Renal cortex interstitium (tissue), 11 donors: ENCODE measurements around the gene GTF3C5. TPM values are rescaled to one million over a fixed set of nuclear protein-coding genes. Genes with fewer than 3 reads are reported as not detected.

Source experiments
- DNase-seq, 11 donors: peaks; one replicate each; pipeline ENCODE4 v3.0.0-alpha.2; 2013; ENCODE audit warnings: low read depth in 9 of 11, low spot score in 4 of 11; ENCODE audit errors: extremely low read depth in 1 of 11
- polyA plus RNA-seq, 3 donors: library from polyadenylated mRNA; unstranded; fragments of 120-200 nt; gene quantifications; one replicate each; pipeline ENCODE4 v1.2.1, GENCODE V29; 2013; ENCODE audit not compliant: insufficient read length in 3 of 3

GTF3C5 gene
- polyA plus RNA-seq, 3 donors: 63.4 to 75.6 (median 74.4) TPM

DNA sequence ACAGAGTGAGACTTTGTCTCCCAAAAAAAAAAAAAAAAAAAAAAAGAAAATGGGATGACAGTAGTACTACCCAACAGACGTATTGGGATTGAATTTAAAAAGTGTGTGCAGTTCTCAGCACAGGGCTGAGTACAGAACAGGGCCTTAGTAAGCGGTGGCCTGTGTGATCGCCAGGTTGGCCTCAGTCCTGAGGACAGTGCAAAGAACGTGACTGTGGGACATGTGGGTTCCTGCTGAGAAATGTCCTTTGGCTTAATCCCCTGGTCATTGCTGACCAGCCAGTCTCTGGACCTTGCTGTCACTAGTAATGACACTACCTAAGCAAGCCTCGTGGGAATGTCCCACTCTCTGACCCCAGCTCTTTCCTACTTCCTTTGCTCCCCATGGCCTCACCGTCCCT lies 13.3 kb downstream of the GTF3C5 start:
- no peak for DNase-seq

DNA sequence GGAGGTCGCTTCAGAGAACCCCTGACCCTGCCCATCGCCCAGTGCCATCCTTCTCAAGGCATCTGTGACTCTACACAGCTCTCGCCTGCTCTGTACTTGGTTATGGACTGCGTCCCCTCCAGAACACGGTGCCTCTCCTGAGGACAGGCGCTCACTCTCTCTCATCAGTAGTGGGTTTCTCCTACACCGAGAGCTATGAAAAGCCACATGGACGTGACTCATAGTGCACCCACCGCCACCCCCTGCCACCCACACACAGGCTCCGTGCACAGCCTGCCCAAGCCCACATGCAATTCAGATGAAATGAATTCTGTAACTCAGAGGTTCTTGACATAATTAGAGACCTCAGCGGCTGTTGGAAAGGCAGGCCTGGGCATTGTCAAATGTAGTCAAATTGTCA lies 13.9 kb downstream of the GTF3C5 start:
- no peak for DNase-seq

DNA sequence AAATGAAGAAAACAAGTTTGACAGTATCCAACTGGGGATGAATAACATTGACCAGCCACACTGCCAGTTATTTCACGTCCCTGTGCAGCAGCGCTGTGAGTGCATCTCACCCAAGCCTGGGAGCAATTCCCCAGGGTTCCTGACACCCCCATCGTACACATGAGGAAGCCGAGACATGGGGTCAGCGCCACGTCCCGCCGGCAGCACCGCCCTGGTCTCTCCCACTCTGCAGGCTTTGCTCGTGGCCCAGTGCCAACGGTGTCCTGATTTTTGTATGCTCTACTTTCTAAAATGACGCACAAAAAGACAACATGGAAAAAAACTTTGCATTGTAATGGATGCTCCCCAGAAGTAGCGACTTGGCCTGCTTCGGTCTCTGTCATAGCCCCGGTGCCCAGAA lies 14.3 kb downstream of the GTF3C5 start:
- DNase-seq: no peak

DNA sequence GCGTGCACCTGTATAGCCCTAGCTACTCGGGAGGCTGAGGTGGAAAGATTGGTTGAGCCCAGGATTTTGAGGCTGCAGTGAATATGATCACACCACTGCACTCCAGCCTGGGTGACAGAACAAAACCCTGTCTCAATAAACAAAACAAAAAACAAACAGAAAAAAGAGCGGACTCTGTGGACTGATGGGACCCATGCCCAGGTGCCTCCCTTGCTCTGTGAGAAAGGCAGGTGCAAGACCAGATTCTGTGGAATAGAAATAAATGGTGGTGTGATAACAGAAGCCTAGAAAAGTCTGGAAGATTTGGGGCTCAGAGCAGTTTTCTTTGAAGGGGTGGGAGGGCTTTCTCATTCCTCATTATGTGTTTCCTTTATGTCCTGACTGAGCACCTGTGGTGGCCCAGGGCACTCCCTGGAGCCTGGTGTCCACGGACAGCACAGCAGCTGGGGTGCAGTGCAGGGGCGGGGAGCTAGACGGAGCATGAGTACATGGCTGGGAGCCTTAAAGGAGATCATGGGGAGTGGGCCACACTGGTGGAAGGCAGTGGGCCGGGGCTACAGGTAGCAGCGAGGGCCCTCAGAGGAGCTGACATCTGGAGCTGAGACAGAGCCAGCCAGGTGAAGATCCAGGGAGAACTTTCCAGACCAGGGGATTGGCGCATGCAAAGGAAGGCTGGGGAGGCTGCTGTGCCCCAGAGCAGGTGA lies 15.6 kb downstream of the GTF3C5 start:
- no peak for DNase-seq

DNA sequence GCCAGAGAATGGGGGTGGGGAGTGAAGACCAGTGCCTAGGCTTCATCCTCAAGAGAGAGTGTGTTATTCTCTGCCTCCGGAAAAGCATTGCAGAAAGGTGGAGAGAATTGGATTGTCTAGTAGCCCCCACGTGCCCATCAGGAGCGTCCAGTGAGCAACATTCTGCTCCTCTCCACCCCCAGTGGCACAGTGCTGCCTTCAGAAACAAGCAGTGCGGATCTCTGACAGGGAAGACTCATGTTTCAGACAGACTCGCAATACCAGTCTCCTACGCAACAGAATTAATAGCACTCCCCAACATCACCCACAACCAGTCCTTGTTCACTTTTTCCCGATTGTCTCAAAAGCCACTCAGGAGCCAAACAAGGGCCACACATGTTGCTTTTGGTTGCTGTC lies 16.1 kb downstream of the GTF3C5 start:
- no peak for DNase-seq

DNA sequence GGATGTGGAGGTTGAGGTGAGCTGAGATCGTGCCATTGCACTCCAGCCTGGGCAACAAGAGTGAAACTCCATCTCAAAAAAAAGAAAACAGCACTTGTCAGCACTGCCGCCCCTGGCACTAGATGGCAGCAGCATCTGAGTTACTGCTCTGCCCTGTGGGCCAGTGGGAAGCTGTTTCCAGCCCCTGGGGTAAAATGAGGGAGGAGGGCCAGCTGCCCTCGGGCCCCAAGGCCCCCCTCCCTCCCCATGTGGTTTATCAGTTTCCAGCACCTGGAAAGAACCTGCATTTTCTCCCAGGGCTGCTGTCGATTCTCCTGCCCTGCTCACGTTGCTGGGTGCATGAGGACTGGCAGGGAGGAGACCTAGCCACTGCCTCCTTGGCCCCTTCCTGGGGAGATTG lies 17.8 kb downstream of the GTF3C5 start:
- no peak for DNase-seq

DNA sequence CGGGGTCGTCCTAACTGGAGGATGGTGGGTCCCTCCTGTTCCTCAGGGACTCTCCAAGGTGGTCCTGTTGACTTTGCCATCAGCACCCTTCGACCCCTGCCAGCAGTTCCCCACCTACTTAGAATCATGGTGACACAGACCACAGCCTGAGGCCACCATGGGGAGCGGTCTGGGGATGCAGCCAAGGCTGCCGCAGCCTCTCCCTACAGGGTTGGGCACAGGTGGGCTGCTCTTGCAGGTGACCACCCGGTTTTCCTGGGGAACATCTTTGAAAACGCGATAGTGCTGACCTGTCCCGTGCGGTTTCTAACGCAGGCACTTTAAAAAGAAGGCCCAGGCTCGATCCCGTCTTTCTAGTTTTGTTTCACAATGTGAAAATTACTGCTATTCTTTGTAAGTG lies 18.2 kb downstream of the GTF3C5 start:
- no peak for DNase-seq

DNA sequence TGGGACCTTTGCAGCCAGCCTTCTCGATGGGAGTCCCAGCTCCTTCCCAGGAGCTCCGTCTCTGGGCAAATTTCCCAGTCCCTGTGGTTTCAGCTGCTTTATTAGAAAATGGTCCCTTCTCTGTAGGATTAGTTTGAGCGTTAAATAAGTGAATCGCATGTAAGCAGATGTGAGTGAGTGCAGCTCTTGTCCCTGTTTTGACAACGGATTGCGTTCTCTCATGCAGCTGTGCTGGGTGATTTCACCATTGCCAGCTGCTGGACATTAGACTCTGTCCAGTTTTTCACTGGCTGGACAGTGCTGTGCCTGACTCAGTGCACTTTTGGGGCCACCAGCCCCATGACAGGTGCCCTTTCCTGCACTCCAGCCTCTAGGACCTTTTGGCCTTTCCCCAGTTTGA lies 19.3 kb downstream of the GTF3C5 start:
- no peak for DNase-seq

DNA sequence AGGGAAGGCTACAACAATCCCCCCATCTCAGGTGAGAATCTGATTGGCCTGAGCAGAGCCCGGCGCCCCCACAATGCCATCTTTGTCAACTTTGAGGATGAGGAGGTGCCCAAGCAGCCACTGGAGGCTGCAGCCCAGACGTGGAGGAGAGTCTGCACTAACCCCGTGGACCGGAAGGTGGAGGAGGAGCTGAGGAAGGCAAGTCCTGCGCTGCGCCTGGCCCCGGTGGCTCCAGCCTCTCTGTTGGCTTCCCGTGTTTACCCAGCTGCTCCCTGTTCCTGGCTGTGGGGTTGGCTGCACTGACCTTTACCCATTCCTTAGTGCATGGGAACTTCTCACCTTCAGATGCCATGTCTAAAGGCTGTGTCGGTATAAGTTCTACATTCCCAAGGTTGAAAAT lies 20.0 kb downstream of the GTF3C5 start:
- DNase-seq: no peak

DNA sequence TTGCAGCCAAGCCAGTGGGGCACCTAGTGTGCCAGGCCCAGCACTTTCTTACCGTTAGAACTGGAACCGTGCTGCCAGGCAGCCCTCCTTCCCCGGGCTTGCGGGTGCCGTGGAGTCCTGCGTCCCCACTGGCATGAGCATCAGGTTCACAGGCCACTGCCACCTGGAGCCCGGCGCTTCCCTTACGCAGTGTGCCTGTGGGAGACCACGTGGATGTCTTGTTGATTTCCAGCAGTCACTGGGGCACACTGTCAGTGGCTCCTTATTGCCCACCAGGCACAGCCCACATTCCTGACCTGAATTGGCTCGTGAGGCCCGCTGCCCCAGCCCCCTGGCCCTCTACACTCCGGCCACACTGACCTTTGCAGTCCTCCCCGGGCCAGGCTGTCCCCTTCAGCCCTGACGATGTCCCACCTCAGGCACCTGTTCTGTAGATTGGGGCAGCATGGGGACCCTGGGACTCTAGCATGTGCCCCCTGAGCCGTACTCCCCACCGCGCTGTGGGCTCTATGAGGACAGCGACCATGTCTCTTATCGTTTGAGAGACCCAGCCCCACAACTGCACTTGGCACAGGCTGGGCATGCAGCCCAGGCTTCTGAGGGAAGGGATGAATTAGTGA lies 20.6 kb downstream of the GTF3C5 start:
- no peak for DNase-seq

DNA sequence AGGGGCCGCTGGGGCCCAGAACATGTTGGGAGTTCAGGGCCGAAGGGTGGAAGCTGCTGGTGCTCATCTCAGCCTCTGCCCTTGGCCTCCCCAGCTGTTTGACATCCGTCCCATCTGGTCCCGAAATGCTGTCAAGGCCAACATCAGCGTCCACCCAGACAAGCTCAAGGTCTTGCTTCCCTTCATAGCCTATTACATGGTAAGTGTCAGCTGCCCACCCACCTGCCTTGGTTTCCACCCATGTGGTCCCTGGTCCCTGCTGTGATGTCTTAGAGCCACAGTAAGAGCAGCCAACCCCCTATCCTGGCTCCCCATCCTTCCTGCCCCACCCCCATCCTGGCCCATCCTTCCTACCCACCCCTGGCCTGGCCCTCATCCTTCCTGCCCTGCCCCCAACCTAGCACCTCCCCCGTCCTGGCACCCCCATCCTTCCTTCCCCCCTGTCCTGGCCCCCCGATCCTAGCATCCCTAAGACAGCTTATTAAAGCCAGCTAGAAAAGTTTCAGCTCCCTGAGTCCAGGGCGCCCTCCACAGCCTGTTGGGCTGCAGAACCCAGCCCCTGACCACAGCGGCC lies 21.3 kb downstream of the GTF3C5 start:
- no peak for DNase-seq

DNA sequence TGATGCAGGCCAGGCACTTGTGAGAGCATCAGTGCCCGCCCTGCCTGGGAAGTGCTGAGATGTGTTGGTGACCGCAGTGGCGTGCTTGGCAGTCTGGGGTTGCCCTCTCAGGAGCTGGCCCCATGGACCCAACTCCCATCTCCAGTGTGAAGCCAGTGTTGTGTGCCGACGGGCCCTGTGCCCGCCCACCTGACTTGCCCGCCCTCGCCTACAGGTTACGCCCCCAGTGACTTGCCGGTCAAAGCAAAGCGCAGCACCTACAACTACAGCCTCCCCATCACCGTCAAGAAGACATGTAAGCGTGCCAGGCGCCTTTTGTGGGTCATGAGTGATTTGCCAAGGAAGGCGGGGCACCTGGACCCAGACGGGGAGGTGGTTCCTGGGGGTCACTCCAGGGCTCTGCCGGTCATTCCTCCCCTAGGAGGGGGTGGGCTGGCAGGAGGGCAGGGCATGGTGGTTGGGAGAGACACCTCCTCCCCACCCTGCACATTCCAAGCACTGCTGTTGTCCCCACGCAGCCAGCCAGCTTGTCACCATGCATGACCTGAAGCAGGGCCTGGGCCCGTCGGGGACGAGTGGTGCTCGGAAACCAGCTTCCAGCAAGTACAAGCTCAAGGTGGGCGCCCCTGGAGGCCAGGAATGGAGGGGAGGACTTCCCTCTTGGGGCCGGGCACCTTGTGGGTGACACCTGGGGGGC lies 23.5 kb downstream of the GTF3C5 start:
- no peak for DNase-seq

DNA sequence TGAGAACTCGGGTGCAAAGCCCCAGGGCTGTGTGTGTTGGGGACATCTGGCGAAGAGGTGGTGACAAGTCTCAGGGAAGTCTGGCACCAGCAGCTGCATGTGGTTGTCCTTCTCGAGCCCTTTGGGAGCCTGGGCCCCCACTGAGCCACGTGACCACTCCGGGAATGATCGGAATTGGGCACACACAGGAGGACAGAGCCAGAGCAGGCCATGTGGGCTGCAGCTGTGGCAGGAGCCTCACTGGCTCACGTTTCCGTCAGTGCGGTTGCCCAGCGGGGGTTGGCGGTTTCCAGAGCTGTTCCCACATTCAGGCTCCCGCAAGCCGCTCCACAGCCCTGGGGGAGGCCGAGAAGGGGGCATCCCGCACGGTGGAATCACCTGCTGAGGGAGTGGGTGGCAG lies 24.2 kb downstream of the GTF3C5 start:
- no peak for DNase-seq

DNA sequence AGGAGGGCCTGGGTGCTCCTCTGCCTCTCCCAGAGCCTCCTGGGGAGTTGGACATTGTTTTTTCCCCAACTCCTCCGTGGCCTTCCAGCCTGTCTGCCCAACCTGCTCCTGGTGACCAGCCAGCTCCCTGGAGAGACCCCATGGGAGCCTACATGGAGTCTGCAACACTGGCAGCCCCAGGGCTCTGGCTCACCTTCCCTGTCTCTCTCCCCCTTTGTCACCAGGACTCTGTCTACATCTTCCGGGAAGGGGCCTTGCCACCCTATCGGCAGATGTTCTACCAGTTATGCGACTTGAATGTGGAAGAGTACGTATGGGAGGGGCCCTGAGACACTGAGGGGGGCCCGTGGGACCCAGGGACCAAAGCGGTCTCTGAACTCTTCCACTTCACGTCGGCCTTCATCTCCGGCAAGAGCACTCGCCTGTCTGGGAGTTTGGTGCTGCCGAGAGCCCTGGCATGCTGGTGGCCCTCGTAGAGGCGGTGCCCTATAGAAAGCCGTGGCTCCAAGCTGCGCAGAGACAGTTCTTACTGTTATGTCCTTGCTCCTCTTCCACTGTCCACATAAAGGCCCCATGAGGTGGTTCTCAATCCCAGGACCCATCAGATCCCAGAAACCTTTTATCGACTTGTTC lies 25.1 kb downstream of the GTF3C5 start:
- DNase-seq: no peak

DNA sequence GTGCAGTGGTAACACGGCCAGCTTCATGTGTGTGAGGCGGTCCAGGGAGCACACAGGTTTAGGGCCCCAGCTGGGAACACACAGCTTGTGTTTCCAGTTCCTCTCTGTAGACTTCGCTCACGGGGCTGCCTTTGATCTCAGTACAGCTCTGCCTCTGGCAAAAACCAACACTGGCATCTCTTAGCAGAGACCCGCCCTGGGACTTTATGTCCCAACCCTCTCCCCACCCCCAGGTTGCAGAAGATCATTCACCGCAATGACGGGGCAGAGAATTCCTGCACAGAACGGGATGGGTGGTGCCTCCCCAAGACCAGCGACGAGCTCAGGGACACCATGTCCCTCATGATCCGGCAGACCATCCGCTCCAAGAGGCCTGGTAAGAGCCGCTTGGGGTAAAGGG lies 25.7 kb downstream of the GTF3C5 start:
- DNase-seq: no peak

DNA sequence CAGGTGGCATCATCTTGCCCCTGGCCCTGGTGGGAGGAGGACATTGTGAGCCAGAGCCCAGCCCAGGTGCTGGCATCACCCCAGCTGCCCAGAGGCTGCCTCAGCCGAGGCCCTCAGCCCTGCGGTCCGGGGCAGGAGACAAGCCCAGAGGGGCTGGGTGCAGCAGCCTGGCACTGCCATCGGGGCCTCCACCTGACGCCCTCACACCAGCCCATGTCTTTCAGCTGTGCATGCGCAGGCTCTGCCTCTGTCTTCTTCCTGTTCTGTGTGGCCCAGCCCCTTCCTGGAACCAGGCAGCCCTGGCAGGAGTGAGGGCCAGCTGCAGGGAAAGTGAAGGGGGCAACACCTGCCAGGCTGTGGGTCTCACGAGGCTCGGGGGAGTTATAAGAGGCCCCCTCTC lies 26.2 kb downstream of the GTF3C5 start:
- DNase-seq: no peak

DNA sequence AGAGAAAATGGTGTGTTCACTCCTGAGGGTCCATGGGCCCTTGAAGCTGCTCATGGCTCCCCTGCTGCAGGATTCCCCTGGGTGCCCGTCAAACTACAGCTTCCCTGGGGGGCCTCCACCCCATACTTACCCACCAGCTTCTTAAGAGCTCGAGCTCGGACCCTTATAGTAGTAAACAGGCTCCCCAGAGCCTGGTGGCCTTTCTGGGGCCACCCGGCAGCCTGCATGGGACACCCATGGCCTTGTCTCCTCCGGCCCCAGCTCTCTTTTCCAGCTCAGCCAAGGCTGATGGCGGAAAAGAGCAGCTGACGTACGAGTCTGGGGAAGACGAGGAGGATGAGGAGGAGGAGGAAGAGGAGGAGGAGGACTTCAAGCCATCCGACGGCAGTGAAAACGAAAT lies 26.8 kb downstream of the GTF3C5 start:
- no peak for DNase-seq

DNA sequence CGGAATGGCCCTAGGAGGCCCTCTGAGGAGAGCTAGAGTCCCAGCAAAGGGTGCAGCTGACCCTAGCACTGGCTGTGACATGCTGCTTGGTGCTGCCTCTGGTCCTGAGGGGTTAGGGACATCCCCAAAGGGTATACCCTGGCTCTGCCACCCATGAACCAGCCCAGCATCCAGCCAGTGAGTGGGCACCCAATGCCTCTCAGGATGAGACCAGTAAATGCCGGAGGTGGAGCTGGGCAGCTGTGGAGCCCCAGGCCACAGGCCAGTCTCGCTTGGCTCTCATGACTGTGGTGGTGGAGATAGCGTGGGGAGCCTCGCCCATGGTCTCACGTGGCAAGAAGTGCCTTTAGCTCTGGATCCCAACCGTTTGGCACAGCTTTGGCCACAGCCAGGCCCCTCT lies 27.3 kb downstream of the GTF3C5 start:
- DNase-seq: no peak

DNA sequence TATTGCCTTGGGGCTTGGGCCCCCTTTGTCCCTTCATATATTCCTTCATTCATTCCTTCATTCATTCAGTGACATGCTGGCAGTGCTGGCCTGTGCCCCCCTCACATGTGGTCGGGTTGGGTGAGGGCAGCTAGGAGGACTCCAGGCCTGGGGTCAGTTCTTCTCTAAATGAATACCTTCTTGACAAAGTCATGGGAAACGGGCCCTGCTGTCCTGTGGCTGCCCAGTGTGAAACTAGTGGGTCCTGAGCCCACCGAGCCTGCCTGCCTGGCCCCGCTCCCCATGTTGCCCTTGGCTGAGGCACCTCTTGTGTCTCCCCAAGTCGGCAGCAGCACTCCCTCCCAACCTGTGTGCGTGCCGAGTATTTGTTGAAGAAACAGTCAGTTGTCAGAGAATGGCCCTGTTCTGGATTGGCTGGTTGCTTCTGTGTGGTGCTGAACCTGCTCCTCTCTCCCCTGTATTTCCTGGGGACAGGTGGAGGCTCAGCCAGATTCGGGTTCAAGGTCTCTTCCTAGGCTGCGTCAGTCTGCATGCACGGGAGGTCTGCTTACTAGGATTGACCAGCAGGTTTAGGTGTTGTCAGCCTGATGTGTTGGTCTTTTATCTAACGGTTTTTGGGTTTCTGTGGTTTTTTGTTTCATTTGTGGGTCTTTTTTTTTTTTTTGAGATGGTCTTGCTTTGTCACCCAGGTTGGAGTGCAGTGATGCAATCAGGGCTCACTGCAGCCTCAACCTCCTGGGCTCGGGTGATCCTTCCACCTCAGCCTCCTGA lies 27.9 kb downstream of the GTF3C5 start:
- DNase-seq: no peak
